Activated CD8-positive, alpha-beta T cell treated with anti-CD3 and anti-CD28 coated beads for 36 hours (primary cell): ENCODE measurements around the gene MESP1. TPM values are rescaled to one million over a fixed set of nuclear protein-coding genes. Genes with fewer than 3 reads are reported as not detected.

ENCODE experiments used
- ATAC-seq: fragments of 200-7000 bp; cut with Tn5 transposase; one replicate; pipeline ENCODE4 v1.10.0; 2021; ENCODE audit warnings: mild to moderate bottlenecking, moderate library complexity
- CTCF ChIA-PET: fragments of 350-600 bp; sonication (Branson Sonifier 250); formaldehyde crosslinking; loops from one replicate; lab custom pipeline; 2021; ENCODE audit warnings: antibody characterized with exemption; lab: Charles Lee
- POLR2A ChIA-PET: fragments of 350-600 bp; sonication (Branson Sonifier 250); formaldehyde crosslinking; loops from one replicate; lab custom pipeline; 2021; ENCODE audit warnings: antibody characterized with exemption; lab: Charles Lee
- DNase-seq: peaks from one replicate; pipeline ENCODE4 v3.0.0-alpha.2; 2020
- H3K27ac Mint-ChIP-seq: one replicate; pipeline ENCODE4 v1.8.0; 2021; ENCODE audit warnings: mild to moderate bottlenecking, mixed read lengths
- H3K27me3 Mint-ChIP-seq: one replicate; pipeline ENCODE4 v1.8.0; 2021; ENCODE audit warnings: mixed read lengths
- H3K36me3 Mint-ChIP-seq: one replicate; pipeline ENCODE4 v1.8.0; 2021; ENCODE audit warnings: low read depth, mixed read lengths
- H3K4me1 Mint-ChIP-seq: one replicate; pipeline ENCODE4 v1.8.0; 2021; ENCODE audit warnings: low read depth, mixed read lengths
- H3K4me3 Mint-ChIP-seq: one replicate; pipeline ENCODE4 v1.8.0; 2021; ENCODE audit warnings: mild to moderate bottlenecking, moderate library complexity, mixed read lengths
- H3K9me3 Mint-ChIP-seq: one replicate; pipeline ENCODE4 v1.8.0; 2021; ENCODE audit warnings: mixed read lengths
- CTCF ChIP-seq: fragments of 200-600 bp; IDR thresholded peaks from one replicate; pipeline ENCODE4 v1.8.0; 2022; ENCODE audit warnings: antibody characterized with exemption, mild to moderate bottlenecking
- intact Hi-C: fragments of 100-400 bp; cut with micrococcal nuclease; formaldehyde crosslinking; loops from one replicate; pipeline ENCODE4 v1.10.0; 2022
- total RNA-seq, 2 experiments: library from RNA; stranded (reverse); gene quantifications; one replicate each; pipeline ENCODE4 v1.2.3, GENCODE V29; 2021

Gene MESP1
- total RNA-seq, 2 experiments from 2014 or later, result 3.4 to 5.3 TPM

GRCh38 chr15:89728254-89728653 lies 22.8 kb downstream of the MESP1 start:
- Mint-ChIP-seq H3K27me3 (no peaks in the 10 kb centered on the region), H3K36me3 (no peaks in the 10 kb centered on the region), H3K4me3 (no peak overlapping the region), H3K9me3 (peaks cover 3% of the 10 kb centered on the region), H3K4me1 (no peaks in the 10 kb centered on the region), H3K27ac (no peak overlapping the region)
- intact Hi-C loops, result no loop called here
- no peak for TF ChIP-seq CTCF
- CTCF ChIA-PET, result interaction anchor here (1.1 to 3.7 kb wide), 4 partner anchors 10 to 55 kb away, joined by 3 to 20 read pairs (median 4); no protein-coding TSS in a partner anchor
- DNase-seq (no peak), ATAC-seq (no peak)
- POLR2A ChIA-PET, result no interaction called here

GRCh38 chr15:89725064-89725463 lies 26.0 kb downstream of the MESP1 start:
- intact Hi-C loops, result no loop called here
- no peak for TF ChIP-seq CTCF
- Mint-ChIP-seq H3K27ac (no peak overlapping the region), H3K4me3 (no peak overlapping the region), H3K9me3 (peaks cover 3% of the 10 kb centered on the region), H3K36me3 (no peaks in the 10 kb centered on the region), H3K4me1 (no peaks in the 10 kb centered on the region), H3K27me3 (peaks cover 7% of the 10 kb centered on the region)
- ChIA-PET CTCF (no interaction called here), POLR2A (interaction anchor here (1.1 kb wide), 1 partner anchor 126 kb away, joined by 3 read pairs; no protein-coding TSS in a partner anchor)
- DNase-seq, result no peak
- no peak for ATAC-seq

- ATAC-seq (no peak), DNase-seq (no peak)
- Mint-ChIP-seq H3K4me3 (no peak overlapping the region), H3K4me1 (no peaks in the 10 kb centered on the region), H3K9me3 (peaks cover 3% of the 10 kb centered on the region), H3K27me3 (peaks cover 7% of the 10 kb centered on the region), H3K36me3 (no peaks in the 10 kb centered on the region), H3K27ac (no peak overlapping the region)
- ChIA-PET POLR2A (no interaction called here), CTCF (interaction anchor here (1.0 kb wide), 1 partner anchor 77 kb away, joined by 3 read pairs; no protein-coding TSS in a partner anchor)
- TF ChIP-seq CTCF, result no peak
- intact Hi-C loops, result no loop called here
Measured at GRCh38 chr15:89724621-89725020, 26.4 kb downstream of the MESP1 start.

- Mint-ChIP-seq H3K27me3 (peaks cover 7% of the 10 kb centered on the region), H3K9me3 (peaks cover 3% of the 10 kb centered on the region), H3K4me3 (no peak overlapping the region), H3K4me1 (no peaks in the 10 kb centered on the region), H3K36me3 (no peaks in the 10 kb centered on the region), H3K27ac (no peak overlapping the region)
- ATAC-seq (no peak), DNase-seq (no peak)
- ChIA-PET CTCF (no interaction called here), POLR2A (no interaction called here)
- TF ChIP-seq CTCF, result no peak
- intact Hi-C loops, result no loop called here
Measured at GRCh38 chr15:89723031-89723430, 28.0 kb downstream of the MESP1 start.

GRCh38 chr15:89714775-89715174 lies 36.3 kb downstream of the MESP1 start:
- intact Hi-C loops, result no loop called here
- no peak overlapping the region for H3K27ac Mint-ChIP-seq
- no peaks in the 10 kb centered on the region for H3K9me3 Mint-ChIP-seq
- ATAC-seq (no peak), DNase-seq (no peak)
- POLR2A ChIA-PET, result no interaction called here
- H3K4me1 Mint-ChIP-seq, result no peaks in the 10 kb centered on the region
- no peaks in the 10 kb centered on the region for H3K36me3 Mint-ChIP-seq
- H3K4me3 Mint-ChIP-seq, result no peak overlapping the region
- CTCF ChIA-PET, result no interaction called here
- H3K27me3 Mint-ChIP-seq, result no peaks in the 10 kb centered on the region
- TF ChIP-seq CTCF, result no peak
